ENCODE measurements around the gene TOR3A.

Gene TOR3A

GRCh38 chr1:179042087-179042486 is 39.8 kb upstream of the TOR3A start:
- H3K36me3 ChIP-seq: peaks cover 11% of the 10 kb centered on the region
- no peaks in the 10 kb centered on the region for H3K27me3 ChIP-seq (ENCODE audit: insufficient read depth, low read depth, severe bottlenecking)
- H3K9me3 ChIP-seq (ENCODE audit: severe bottlenecking): peaks cover 5% of the 10 kb centered on the region
- H3K27ac ChIP-seq: no peak overlapping the region
- no peak for TF ChIP-seq CTCF (IDR thresholded peaks at IDR 0.05; ENCODE audit: low read depth, low read length)
- H3K4me3 ChIP-seq (ENCODE audit: low read depth, low read length): no peak overlapping the region
- DNase-seq: no peak

- H3K36me3 ChIP-seq: peaks cover 11% of the 10 kb centered on the region
- TF ChIP-seq CTCF (IDR thresholded peaks at IDR 0.05; ENCODE audit: low read depth, low read length): no peak
- no peak overlapping the region for H3K27ac ChIP-seq
- no peak for DNase-seq
- H3K27me3 ChIP-seq (ENCODE audit: insufficient read depth, low read depth, severe bottlenecking): no peaks in the 10 kb centered on the region
- peaks cover 5% of the 10 kb centered on the region for H3K9me3 ChIP-seq (ENCODE audit: severe bottlenecking)
- no peak overlapping the region for H3K4me3 ChIP-seq (ENCODE audit: low read depth, low read length)
Measured at GRCh38 chr1:179042700-179043099, 39.2 kb upstream of the TOR3A start.

- Histone ChIP-seq H3K9me3 (ENCODE audit: severe bottlenecking) (peaks cover 5% of the 10 kb centered on the region), H3K27ac (no peak overlapping the region), H3K4me3 (ENCODE audit: low read depth, low read length) (no peak overlapping the region), H3K36me3 (peaks cover 11% of the 10 kb centered on the region), H3K27me3 (ENCODE audit: insufficient read depth, low read depth, severe bottlenecking) (no peaks in the 10 kb centered on the region)
- DNase-seq: no peak
- no peak for TF ChIP-seq CTCF (IDR thresholded peaks at IDR 0.05; ENCODE audit: low read depth, low read length)
Measured at GRCh38 chr1:179043266-179043665, 38.6 kb upstream of the TOR3A start.

GRCh38 chr1:179043907-179044306 is 38.0 kb upstream of the TOR3A start:
- Histone ChIP-seq H3K36me3 (peaks cover 11% of the 10 kb centered on the region), H3K27me3 (ENCODE audit: insufficient read depth, low read depth, severe bottlenecking) (no peaks in the 10 kb centered on the region), H3K27ac (no peak overlapping the region), H3K9me3 (ENCODE audit: severe bottlenecking) (peaks cover 5% of the 10 kb centered on the region), H3K4me3 (ENCODE audit: low read depth, low read length) (no peak overlapping the region)
- no peak for DNase-seq
- no peak for TF ChIP-seq CTCF (IDR thresholded peaks at IDR 0.05; ENCODE audit: low read depth, low read length)

- no peaks in the 10 kb centered on the region for H3K27me3 ChIP-seq (ENCODE audit: insufficient read depth, low read depth, severe bottlenecking)
- H3K36me3 ChIP-seq: peaks cover 24% of the 10 kb centered on the region
- H3K4me3 ChIP-seq (ENCODE audit: low read depth, low read length): no peak overlapping the region
- peaks cover 2% of the 10 kb centered on the region for H3K9me3 ChIP-seq (ENCODE audit: severe bottlenecking)
- H3K27ac ChIP-seq: peak overlapping the region; percentile 6
- no peak for TF ChIP-seq CTCF (IDR thresholded peaks at IDR 0.05; ENCODE audit: low read depth, low read length)
- DNase-seq: no peak
Measured at GRCh38 chr1:179046808-179047635, 34.8 kb upstream of the TOR3A start.

GRCh38 chr1:179047636-179047997 is 34.3 kb upstream of the TOR3A start:
- no peak for TF ChIP-seq CTCF (IDR thresholded peaks at IDR 0.05; ENCODE audit: low read depth, low read length)
- no peak for DNase-seq
- peaks cover 24% of the 10 kb centered on the region for H3K36me3 ChIP-seq
- no peak overlapping the region for H3K4me3 ChIP-seq (ENCODE audit: low read depth, low read length)
- H3K27ac ChIP-seq: peak overlapping the region; percentile 3
- no peaks in the 10 kb centered on the region for H3K9me3 ChIP-seq (ENCODE audit: severe bottlenecking)
- H3K27me3 ChIP-seq (ENCODE audit: insufficient read depth, low read depth, severe bottlenecking): no peaks in the 10 kb centered on the region
